ENCODE results near the gene PODNL1.
A peak's percentile ranks its signal among the peaks of the same experiment; 100 is the strongest.

The PODNL1 gene

DNA sequence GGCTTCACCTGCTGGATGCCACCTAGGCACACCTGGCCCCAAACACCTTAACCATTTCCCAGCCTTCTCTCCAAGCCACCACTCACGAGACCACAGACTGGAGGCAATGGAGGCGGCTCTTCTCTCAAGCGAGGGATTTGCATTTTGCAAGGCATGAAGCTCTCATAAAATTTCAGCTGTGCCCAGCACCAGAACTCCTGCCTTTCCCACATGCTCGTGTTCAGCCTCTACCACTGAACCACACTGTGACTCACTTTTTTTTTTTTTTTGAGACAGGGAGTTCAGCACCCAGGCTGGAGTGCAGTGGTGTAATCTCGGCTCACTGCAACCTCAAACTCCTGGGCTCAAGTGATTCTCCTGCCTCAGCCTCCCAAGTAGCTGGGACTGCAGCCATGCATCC, 50.7 kb downstream of the PODNL1 start:
- no peak for DNase-seq

DNA sequence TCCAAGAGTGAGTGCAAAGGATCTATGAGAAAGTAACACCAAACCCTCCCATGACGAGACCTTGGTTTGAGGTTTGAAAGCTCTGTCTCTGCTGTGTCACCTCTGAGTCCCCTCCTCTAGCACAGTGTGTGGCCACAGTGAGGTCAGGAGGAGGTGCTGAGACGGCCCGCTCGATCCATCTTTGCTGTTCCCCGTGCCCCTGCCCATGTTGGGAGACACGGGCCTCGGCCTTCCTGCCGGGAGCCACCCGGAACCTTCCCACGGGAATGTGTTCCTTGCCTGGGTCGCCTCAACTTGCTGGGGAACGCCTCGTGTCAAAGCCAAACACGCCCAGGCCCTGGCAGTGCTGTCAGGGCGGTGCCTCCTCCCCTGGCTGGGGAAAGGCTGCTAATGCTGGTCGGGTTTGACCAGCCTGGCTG, 51.2 kb downstream of the PODNL1 start:
- no peak for DNase-seq

DNA sequence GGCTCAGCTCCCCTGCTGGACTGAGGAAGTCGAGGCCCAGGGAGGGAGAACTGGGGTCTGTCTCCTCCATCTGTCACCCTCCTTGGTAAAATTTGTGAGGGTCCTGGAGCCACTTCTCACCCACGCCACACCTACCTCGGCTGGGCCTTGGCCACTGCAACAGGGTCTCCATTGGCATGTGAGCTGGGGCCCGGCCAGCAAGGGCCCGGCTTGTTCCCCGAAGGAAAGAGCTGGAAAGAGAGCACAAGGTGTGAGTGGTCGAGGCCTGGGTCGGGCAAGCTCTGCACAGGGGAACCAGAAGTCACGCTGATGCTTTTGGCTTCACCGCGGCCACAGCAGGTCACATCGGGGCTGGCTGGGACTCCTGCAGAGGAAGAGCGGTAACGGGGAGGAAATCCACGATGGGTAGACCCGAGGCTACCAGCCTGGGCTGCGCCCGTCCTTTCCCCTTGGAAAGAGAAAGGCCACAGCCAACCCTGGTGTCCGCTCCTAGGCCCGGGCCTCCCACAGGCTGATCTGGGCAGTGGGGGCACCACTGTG, 52.3 kb downstream of the PODNL1 start:
- DNase-seq, result no peak

DNA sequence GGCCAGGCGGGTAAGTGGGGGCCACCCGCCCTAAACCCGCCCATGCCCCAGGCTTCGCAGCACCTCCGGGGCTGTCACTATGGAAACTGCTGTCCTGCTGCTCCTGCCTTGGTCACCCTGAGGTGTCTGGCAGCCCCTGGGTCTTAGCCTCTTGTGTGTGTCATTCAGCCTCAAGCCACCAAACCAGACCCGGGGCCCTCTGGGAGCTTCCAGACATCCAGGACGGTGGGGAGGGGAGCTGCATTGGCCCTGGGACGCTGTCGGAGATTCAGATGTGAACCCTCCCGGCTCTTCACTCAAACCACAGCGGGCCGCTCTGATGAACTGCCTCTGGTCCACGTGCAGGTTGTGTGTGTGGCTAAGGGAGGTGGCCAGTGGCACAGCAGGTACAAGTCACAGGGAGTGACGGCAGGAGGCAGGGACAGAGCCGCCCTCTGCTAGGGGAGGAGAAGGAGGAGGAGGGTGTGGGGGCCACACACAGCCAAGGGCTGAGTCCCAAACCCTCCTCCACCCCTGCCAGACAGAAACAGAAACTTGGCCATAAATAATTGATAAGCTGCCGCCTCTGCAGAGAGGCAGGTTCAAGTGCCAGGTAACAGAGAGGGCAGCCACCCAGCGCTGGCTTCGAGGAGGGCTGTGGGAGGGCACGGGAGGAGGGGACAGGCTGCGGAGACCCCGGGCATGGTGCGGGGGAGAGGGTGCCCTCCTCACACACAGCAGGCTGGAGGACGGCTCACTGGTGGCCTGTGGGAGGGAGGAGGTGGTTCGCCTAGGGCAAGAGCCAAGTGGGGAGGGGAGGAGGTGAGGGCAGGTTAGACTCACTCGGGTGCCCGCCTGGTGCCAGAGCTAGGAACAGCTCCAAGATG, 53.3 kb downstream of the PODNL1 start:
- no peak for DNase-seq

DNA sequence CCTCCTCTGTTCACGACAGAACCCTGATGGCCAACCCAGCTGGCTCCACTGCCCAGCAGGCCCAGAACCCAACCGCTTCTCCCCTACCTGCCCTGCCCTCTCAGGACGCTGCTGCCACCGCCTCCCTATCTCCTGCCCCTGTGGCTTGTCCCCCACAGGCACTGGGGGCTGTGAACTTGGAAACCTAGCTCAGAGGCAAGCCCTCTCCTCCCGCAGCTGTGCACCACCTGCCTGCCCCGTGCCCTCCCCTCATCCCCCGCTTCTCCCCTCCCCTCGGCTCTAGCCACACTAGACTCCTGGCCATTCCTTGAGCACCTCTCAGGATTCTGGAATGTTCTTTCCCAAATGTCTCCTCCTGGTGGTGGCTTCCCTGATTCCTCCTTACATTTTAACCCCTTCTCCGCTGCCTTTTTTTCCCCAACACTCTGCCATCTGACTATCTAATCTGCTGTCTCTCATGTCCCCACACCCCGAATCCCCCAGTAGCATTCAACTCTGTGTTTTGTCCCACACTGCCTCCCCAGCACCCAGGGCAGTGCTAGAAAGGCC, 54.6 kb downstream of the PODNL1 start:
- DNase-seq, result no peak

DNA sequence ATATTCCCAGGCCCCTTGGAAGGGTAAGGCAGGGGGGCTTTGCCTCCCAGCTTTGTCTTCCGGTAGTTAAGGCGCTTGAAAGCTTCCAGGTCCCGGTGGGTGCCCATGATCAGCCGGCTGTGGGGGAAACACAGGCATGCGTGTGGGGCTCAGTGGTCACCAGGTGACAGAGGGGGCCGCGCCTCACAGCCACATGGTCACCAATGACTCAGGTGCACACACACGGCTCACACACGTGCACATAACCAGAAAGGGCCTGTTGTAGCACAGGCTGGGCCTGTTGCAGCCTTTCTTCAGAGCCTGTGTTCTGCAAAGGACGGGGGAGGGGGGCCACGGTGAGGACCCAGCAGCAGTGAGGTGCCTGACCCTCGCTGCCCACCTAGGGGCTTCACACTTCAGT, 55.4 kb downstream of the PODNL1 start:
- no peak for DNase-seq

DNA sequence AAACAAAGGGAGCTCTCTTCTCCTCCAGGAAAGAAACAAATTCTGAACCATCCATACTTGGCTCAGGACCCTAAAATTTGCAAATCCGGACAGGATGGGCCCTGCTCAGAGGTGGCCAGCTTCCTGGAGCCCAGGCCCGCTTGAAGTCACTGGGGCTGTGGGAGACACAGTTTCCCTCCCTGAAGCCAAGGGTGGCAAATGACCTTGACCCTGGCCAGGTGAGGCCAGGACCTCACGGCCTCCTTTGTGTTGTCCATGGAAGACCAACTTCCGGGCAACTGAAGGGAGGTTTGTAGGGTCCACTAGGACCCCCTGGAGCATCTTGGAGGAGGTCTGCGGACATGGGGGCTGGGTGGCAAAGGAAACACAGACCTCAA, 55.8 kb downstream of the PODNL1 start:
- DNase-seq, result no peak

DNA sequence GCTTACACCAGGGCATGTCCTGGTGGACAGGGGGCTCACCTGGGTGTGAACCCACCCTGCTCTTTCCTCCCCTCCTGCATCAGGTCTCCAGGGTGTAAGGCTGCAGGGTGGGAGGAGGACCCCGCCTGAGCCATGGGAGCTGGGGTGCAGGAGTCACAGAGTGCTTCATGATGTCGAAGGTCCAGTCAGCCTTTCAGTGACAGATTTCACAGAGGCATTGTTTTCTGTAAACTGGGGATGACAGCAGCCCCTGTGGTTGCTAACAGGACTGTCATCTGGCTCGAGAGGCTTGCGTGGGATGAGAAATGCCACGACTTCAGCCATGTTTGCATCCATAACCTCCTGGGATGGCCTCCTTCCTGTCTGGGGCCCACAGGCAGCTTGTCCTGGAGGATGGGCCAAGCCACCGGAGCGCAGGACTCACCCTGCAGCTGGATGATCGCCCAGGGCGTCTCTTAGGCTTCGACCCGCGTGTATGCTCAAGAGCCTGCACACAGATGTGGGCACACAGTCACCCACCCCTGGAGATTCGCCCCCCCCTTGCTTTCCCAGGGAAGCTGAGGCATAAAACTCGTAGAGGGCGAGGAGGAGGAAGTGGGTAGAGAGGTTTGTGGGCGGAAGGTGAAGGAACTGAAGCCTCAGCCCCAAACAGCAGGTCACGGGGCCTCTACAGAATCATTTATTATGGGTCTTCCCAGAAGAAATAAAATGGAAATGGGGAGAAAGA, 56.4 kb downstream of the PODNL1 start:
- peak in 1 of 2 donors; percentile 37 for DNase-seq

DNA sequence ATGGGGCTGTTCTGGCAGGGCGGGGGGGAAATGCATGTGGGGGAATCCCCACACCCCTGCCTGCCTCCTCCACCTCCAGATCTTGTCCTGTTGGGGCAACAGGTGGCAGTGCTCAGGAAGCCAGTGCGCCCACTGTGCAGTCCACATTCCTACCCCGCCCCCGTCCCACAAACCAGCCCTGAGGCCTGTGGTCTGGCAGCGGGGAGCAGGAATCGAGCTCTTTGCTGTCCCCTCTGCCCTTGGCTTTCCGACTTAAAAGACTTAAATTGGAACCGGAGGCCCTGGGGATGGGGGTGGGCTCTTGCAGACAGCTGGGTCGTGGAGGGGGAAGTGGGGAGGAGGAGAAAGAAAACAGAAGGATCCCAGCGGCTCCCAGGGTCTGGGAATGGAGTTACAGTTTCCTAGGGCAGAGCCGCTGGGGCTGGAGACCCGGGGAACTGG, 56.9 kb downstream of the PODNL1 start:
- DNase-seq, result no peak
